Endothelial cell of umbilical vein (primary cell): ENCODE data around the gene LRRTM4. TPM values are rescaled to one million over a fixed set of nuclear protein-coding genes. Genes with fewer than 3 reads are reported as not detected.

Source experiments
- BruUV-seq: library from RNA; stranded (reverse); fragments of 400-500 nt; replicated peaks from 2 replicates; lab custom pipeline; 2021; lab: Mats Ljungman, UMichigan
- CTCF ChIA-PET: fragments of 300-600, 350-600 bp; sonication (Branson Sonifier 250); formaldehyde crosslinking; loops from one replicate; lab custom pipeline; 2021; ENCODE audit warnings: antibody characterized with exemption, inconsistent platforms; lab: Charles Lee
- POLR2A ChIA-PET: fragments of 300-600, 350-600 bp; sonication (Branson Sonifier 250); formaldehyde crosslinking; loops from one replicate; lab custom pipeline; 2021; ENCODE audit warnings: antibody characterized with exemption, inconsistent platforms; lab: Charles Lee
- DNase-seq: peaks from one replicate; pipeline ENCODE4 v3.0.0-alpha.2; 2011; ENCODE audit warnings: low read depth, low spot score
- FAIRE-seq: peaks from 2 replicates; lab custom pipeline; 2011; peaks lifted over from hg19 to GRCh38; lab: Jason Lieb, UNC
- H2AFZ ChIP-seq: 2 replicates; pipeline ENCODE4 v1.6.0; 2012; ENCODE audit warnings: low read depth, low read length, control low read depth, inconsistent platforms
- H3K27ac ChIP-seq: 2 replicates; pipeline ENCODE4 v1.5.1; 2011; ENCODE audit warnings: low read depth, mild to moderate bottlenecking, control low read depth, low read length, moderate library complexity; ENCODE audit not compliant: insufficient read depth
- H3K27me3 ChIP-seq, 2 experiments: 2 replicates each; pipeline versions ENCODE4 v1.6.0 to v1.6.1; 2011; ENCODE audit warnings: low read length in 2 of 2, mixed read lengths in 1 of 2; ENCODE audit not compliant: control insufficient read depth in 2 of 2, insufficient read depth in 2 of 2
- H3K36me3 ChIP-seq, 2 experiments: 2 replicates in 1 of 2; 3 replicates in 1 of 2; pipeline ENCODE4 v1.5.1; 2011; ENCODE audit warnings: low read length in 2 of 2, mild to moderate bottlenecking in 1 of 2, moderate library complexity in 1 of 2; ENCODE audit not compliant: control insufficient read depth in 2 of 2, insufficient read depth in 2 of 2; ENCODE audit errors: extremely low read depth in 1 of 2
- H3K4me1 ChIP-seq: 3 replicates; pipeline ENCODE4 v1.5.1; 2011; ENCODE audit warnings: mild to moderate bottlenecking, low read length; ENCODE audit not compliant: control insufficient read depth, insufficient read depth; ENCODE audit errors: extremely low read depth
- H3K4me2 ChIP-seq: 2 replicates; pipeline ENCODE4 v1.6.1; 2011; ENCODE audit warnings: low read length, control low read depth, mixed read lengths; ENCODE audit not compliant: insufficient read depth
- H3K4me3 ChIP-seq, 3 experiments: fragments of 200-600 bp in 1 of 3; sonication (generic), shearing (Covaris generic) in 1 of 3; replicated peaks in 1 of 3; 2 replicates each; pipeline ENCODE4 v1.5.1; 2011 to 2016; ENCODE audit warnings: control low read depth in 3 of 3, low read length in 3 of 3, mild to moderate bottlenecking in 2 of 3, inconsistent platforms in 1 of 3, low read depth in 1 of 3, moderate library complexity in 1 of 3; ENCODE audit not compliant: insufficient read depth in 1 of 3
- H3K79me2 ChIP-seq: 2 replicates; pipeline ENCODE4 v1.6.0; 2012; ENCODE audit warnings: low read length, inconsistent platforms; ENCODE audit not compliant: control insufficient read depth, insufficient read depth
- H3K9ac ChIP-seq: replicated peaks from 2 replicates; pipeline ENCODE3; 2011; ENCODE audit warnings: low read length, control low read depth; ENCODE audit not compliant: insufficient read depth; ENCODE audit errors: extremely low read depth
- H3K9me1 ChIP-seq: replicated peaks from 3 replicates; pipeline ENCODE4 v1.6.0; 2011; ENCODE audit warnings: mild to moderate bottlenecking, low read length; ENCODE audit not compliant: control insufficient read depth, insufficient read depth; ENCODE audit errors: extremely low read depth
- H3K9me3 ChIP-seq: replicated peaks from 2 replicates; pipeline ENCODE4 v1.5.1; 2012; ENCODE audit warnings: low read length, inconsistent platforms; ENCODE audit not compliant: control insufficient read depth, insufficient read depth
- H4K20me1 ChIP-seq: replicated peaks from 2 replicates; pipeline ENCODE3; 2011; ENCODE audit warnings: mild to moderate bottlenecking, low read length; ENCODE audit not compliant: control insufficient read depth, insufficient read depth; ENCODE audit errors: extremely low read depth
- EZH2 ChIP-seq: IDR thresholded peaks from 2 replicates; pipeline ENCODE4 v1.6.1; 2012; ENCODE audit warnings: borderline replicate concordance, low read depth, mild to moderate bottlenecking, moderate library complexity, low read length, inconsistent platforms; ENCODE audit not compliant: severe bottlenecking
- FOS ChIP-seq: IDR thresholded peaks from 2 replicates; pipeline ENCODE4 v1.6.1; 2011; ENCODE audit warnings: mild to moderate bottlenecking, low read length, moderate library complexity, borderline replicate concordance; ENCODE audit not compliant: insufficient read depth
- GATA2 ChIP-seq: IDR thresholded peaks from 2 replicates; pipeline ENCODE4 v1.7.0; 2011; ENCODE audit warnings: low read depth, mild to moderate bottlenecking, moderate library complexity, mixed read lengths, low read length; ENCODE audit not compliant: insufficient read length, insufficient read depth
- JUN ChIP-seq: IDR thresholded peaks from 2 replicates; pipeline ENCODE4 v1.6.1; 2011; ENCODE audit warnings: borderline replicate concordance, low read depth; ENCODE audit not compliant: insufficient read length, insufficient read depth
- MYC ChIP-seq: IDR thresholded peaks from one replicate; pipeline ENCODE4 v1.6.1; 2011; ENCODE audit warnings: mild to moderate bottlenecking, low read depth, low read length
- POLR2A ChIP-seq: IDR thresholded peaks from 2 replicates; pipeline ENCODE4 v1.6.1; 2012; ENCODE audit warnings: low read depth, mild to moderate bottlenecking, control low read depth, low read length
- POLR2AphosphoS5 ChIP-seq: IDR thresholded peaks from 2 replicates; pipeline ENCODE4 v1.6.1; 2012; ENCODE audit warnings: low read depth, mild to moderate bottlenecking, control low read depth, low read length, moderate library complexity; ENCODE audit not compliant: insufficient read depth
- dilution Hi-C: fragments of 300-500 bp; cut with MboI; formaldehyde crosslinking; loops from one replicate; pipeline ENCODE4 v1.15.0; 2019; ENCODE audit warnings: low sequenced_read_pairs; ENCODE audit not compliant: extremely low pct_ligation_motif_present
- intact Hi-C: fragments of 100-400 bp; cut with micrococcal nuclease; formaldehyde crosslinking; loops from one replicate; pipeline ENCODE4 v1.10.0; 2022
- polyA plus RNA-seq, 4 experiments: library from polyadenylated mRNA; depleted of rRNA in 3 of 4; stranded (reverse) in 3 of 4; unstranded in 1 of 4; fragments of >200 nt; gene quantifications; 2 replicates each; pipeline versions ENCODE4 v1.2.1 to v1.2.3, GENCODE V29; 2011 to 2012; ENCODE audit warnings: missing spikeins in 1 of 4
- total RNA-seq: library from RNA; stranded (reverse); gene quantifications from 2 replicates; pipeline ENCODE4 v1.2.3, GENCODE V29; 2021
- TF ChIP-seq, protein P1 (sequence below), 2 donors: IDR thresholded peaks; 1 replicate in 1 of 2; 2 replicates in 1 of 2; pipeline ENCODE4 v1.5.1; 2011; ENCODE audit warnings: low read length in 2 of 2, mild to moderate bottlenecking in 2 of 2, moderate library complexity in 2 of 2, control low read depth in 1 of 2, inconsistent platforms in 1 of 2, low read depth in 1 of 2; ENCODE audit not compliant: insufficient read depth in 1 of 2; ENCODE audit errors: extremely low read depth in 1 of 2
- TF ChIP-seq, protein P2 (sequence below): IDR thresholded peaks from 2 replicates; pipeline ENCODE4 v1.6.1; 2011; ENCODE audit not compliant: insufficient read depth, insufficient read length

The LRRTM4 gene
- total and polyA plus RNA-seq, 2 donors (not counting 3 experiments of a cell fraction or from before 2014, with no cell fraction given): not detected

DNA sequence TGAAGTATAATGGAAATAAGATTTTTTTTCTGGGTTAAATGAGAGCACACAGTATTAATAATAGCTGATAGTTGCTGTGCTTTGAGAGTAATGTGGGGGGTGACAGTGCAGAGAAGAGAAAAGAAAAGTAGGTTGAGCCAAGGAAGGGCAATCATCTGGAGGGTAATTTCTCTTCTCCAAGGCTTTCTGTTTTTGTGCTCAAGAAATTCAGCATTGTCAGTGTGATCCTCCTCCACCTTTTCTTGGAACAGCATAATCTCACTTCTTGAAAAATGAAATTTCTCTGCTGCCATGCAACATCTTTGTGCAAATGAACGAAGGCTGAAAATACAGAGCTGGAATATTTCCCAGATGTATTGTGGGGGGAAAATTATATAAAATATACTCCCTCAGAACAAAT, 673.1 kb downstream of the LRRTM4 start:
- Histone ChIP-seq H3K9me3 (no peaks in the 10 kb centered on the region), H3K27me3 (no peaks in the 10 kb centered on the region), H3K4me2 (no peak overlapping the region), H3K27ac (no peak overlapping the region), H3K4me1 (no peaks in the 10 kb centered on the region), H3K4me3 (no peak overlapping the region), H3K36me3 (no peaks in the 10 kb centered on the region), H3K9ac (no peak overlapping the region), H3K9me1 (no peaks in the 10 kb centered on the region), H3K79me2 (no peaks in the 10 kb centered on the region), H4K20me1 (no peaks in the 10 kb centered on the region), H2AFZ (no peak overlapping the region)
- POLR2A ChIA-PET: no interaction called here
- CTCF ChIA-PET: no interaction called here
- no peak for DNase-seq
- TF ChIP-seq POLR2A (no peak), FOS (no peak)
- intact Hi-C loops (no loop called here), dilution Hi-C loops (no loop called here)
- no TSS peak for BruUV-seq
- no peak for FAIRE-seq

DNA sequence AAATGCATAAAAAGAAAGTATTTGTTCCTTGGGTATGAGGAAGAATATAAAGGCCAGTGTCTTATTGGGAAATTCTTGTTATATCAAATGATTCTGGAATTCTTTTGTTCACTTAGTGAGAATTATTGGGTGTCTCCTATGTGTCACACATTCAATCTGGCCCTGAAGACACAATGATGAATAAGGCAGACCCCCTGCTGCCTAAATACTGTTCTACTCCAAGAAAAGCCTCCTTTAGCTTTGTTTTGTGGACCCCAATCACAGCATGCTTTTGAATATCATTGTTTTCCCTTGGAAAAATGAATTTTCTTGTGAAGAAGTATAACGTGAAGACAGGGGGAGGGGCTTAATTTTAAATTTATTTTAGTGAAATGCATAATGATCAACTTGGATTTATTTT, 682.4 kb downstream of the LRRTM4 start:
- no TSS peak for BruUV-seq
- no peaks in the 10 kb centered on the region for H4K20me1 ChIP-seq
- H3K9ac ChIP-seq: no peak overlapping the region
- CTCF ChIA-PET: no interaction called here
- intact Hi-C loops: no loop called here
- FAIRE-seq (no peak), DNase-seq (no peak)
- no peaks in the 10 kb centered on the region for H3K79me2 ChIP-seq
- POLR2A ChIA-PET: no interaction called here
- no peak overlapping the region for H3K4me2 ChIP-seq
- H3K36me3 ChIP-seq: no peaks in the 10 kb centered on the region
- no peaks in the 10 kb centered on the region for H3K9me1 ChIP-seq
- no peak overlapping the region for H3K4me3 ChIP-seq
- no peak overlapping the region for H3K27ac ChIP-seq
- no peaks in the 10 kb centered on the region for H3K4me1 ChIP-seq
- no peaks in the 10 kb centered on the region for H3K9me3 ChIP-seq
- no peak overlapping the region for H2AFZ ChIP-seq
- H3K27me3 ChIP-seq: no peaks in the 10 kb centered on the region
- TF ChIP-seq POLR2AphosphoS5 (no peak), MYC (no peak), GATA2 (no peak), EZH2 (no peak), JUN (no peak), FOS (no peak), POLR2A (no peak)
- TF ChIP-seq, protein P1, sequence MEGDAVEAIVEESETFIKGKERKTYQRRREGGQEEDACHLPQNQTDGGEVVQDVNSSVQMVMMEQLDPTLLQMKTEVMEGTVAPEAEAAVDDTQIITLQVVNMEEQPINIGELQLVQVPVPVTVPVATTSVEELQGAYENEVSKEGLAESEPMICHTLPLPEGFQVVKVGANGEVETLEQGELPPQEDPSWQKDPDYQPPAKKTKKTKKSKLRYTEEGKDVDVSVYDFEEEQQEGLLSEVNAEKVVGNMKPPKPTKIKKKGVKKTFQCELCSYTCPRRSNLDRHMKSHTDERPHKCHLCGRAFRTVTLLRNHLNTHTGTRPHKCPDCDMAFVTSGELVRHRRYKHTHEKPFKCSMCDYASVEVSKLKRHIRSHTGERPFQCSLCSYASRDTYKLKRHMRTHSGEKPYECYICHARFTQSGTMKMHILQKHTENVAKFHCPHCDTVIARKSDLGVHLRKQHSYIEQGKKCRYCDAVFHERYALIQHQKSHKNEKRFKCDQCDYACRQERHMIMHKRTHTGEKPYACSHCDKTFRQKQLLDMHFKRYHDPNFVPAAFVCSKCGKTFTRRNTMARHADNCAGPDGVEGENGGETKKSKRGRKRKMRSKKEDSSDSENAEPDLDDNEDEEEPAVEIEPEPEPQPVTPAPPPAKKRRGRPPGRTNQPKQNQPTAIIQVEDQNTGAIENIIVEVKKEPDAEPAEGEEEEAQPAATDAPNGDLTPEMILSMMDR (IDR thresholded peaks at IDR 0.05; ENCODE audit: extremely low read depth in 1 of 2, insufficient read depth in 1 of 2, low read depth in 1 of 2, low read length in 2 of 2): no peak
- TF ChIP-seq, protein P2, sequence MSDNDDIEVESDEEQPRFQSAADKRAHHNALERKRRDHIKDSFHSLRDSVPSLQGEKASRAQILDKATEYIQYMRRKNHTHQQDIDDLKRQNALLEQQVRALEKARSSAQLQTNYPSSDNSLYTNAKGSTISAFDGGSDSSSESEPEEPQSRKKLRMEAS: no peak
- dilution Hi-C loops: no loop called here
